ENCODE data around the gene GLIS1.

The GLIS1 gene

GRCh38 chr1:53520481-53520880 is 218.5 kb downstream of the GLIS1 start:
- ATAC-seq = no peak

- no peak for ATAC-seq
Measured at GRCh38 chr1:53519421-53519820, 219.5 kb downstream of the GLIS1 start.

DNA sequence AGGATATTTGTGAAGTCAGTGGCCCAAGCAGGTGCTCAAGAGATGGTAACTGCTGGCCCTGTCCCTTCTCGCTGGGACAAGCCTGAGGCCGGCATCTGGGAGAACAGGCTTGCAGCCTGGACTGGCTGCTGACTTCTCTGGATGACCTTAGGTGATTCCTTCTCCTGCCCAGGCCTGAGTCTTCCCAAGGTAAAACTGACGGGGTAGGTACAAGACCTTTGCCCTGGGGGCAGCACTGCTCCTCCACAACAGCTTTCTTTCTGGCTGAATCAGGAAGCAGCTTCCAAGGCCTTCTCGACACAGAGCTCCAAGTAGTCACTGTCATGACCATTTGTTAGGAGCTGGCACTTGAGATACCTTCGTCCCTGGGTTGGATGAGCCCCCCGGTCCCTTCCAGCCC is 220.2 kb downstream of the GLIS1 start:
- no peak for ATAC-seq

DNA sequence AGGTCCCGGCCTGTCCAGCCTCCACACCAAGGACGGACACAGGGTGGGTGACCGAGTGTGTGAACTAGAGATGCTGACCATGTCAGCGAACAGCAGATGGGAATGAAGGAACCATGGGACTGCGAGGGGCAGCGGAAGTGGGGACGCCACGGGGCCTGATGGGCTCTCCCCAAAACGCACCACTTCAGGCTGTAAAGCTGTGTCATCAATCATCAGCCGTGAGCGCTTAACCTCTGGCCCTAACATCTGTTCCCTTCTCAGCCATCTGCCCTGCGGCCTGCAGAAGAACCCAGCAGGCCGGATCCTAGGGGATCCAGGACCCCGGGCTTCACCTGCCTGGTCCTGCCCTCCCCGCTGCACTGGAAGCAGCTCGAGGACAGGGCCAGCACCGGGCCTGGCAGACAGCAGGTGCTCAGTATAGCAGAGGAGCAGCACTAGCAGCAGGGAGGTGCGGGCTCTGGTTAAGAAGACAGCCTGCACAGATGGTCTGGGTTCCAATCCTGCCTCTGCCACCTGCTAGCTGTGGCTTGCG is 221.1 kb downstream of the GLIS1 start:
- ATAC-seq = no peak

DNA sequence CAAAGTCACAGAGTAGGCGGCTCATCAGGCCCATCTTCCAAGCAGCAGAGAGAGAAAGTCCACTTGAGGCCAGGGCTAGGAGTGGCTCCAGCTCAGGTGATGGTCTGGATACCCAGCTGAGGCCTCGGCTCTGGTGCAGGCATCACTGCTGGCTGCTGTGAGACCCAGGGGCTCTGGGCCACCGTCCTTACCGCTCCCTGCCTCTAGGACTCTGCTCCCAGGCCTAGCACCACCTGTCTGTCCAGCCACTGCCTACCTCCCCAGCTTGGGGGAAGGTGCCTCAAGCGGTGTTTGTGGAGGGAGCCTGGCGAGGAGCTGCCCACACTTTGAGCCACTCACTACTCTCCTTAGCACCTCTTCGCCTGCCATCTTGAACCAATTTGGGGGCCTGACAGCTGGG is 221.9 kb downstream of the GLIS1 start:
- ATAC-seq = no peak

GRCh38 chr1:53516181-53516580 is 222.8 kb downstream of the GLIS1 start:
- no peak for ATAC-seq

DNA sequence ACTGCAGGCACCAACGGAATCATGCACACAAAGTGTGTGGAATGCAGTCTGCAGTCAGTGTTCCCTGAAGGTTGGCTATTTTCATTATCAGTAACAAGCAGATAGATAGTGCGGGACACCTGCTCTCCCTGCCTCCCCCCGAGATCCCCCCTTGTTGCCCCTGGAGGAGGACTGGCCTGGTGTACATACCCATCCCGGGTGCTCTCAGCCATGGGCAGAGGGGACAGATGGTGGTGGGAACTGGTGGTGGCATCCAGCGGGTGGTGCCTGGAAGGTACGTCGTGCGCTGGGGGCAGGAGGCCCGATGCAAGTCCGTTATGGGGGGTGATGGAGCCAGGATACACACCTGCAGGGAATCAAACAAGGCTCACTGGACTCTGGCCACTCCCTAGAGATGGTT is 224.5 kb downstream of the GLIS1 start:
- no peak for ATAC-seq

DNA sequence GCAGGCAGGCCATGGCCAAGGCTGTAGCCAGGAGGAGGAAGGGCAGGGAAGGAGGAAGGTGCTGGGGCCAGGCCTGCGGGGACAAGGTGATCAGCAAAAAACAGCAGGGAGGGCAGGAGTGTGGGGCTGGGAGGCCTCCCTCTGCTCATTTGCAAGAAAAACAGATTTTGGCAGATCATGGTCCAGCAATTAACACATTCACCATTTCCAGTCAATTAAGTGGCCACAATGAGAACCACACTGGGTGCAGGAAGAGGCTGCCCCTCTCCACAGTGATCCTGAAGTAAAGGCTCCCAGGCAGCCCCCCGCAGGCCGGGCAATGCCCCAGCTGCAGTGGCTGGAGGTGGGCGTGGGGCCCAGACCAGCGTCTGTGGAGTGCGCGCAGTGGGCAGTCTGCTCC is 225.1 kb downstream of the GLIS1 start:
- ATAC-seq = no peak

DNA sequence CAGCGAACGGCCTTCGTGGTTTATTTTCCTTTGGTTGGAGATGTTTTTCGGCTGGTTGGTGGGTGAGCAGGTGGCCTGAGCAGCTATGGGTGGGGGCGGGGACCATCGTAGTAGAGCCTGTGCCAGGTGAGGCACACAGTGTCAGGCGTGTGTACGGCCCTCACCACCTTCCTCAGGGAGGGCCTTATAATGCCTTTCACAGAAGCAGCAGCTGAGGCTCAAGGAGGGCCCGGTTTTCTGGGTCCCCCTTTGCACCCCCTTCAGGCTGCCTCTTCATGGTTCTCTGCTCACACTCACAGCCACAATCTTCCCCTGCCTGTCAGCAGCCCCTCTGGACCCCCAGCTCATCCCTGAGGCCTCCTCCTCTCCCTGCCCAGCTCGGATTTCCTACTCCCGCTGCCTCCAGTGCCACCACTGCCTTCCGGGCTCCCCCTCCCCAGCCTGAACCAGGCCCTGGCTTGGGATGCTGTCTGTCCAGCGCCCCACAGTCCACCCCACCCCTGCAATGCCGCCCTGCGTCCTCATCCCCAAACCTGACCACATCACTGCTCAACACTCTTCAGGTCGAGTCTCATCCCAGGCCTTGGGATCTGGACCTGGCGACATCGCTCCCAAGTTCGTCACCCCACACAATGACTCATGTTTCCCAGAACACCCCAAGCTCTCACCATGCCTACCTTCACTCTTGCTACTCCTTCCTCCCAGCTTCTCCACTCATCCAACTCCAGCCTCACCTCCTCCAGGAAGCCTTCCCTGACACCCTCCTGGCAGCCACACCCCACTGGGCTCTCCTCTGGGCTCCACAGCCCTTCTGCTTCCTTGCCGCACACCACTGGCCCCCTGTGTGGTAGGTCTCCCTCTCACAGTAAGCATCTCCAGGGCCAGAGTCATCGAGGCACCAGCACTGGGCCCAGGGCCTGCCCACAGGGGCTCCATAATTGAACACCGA is 225.9 kb downstream of the GLIS1 start:
- ATAC-seq = no peak

GRCh38 chr1:53511933-53512806 is 226.8 kb downstream of the GLIS1 start:
- no peak for ATAC-seq

DNA sequence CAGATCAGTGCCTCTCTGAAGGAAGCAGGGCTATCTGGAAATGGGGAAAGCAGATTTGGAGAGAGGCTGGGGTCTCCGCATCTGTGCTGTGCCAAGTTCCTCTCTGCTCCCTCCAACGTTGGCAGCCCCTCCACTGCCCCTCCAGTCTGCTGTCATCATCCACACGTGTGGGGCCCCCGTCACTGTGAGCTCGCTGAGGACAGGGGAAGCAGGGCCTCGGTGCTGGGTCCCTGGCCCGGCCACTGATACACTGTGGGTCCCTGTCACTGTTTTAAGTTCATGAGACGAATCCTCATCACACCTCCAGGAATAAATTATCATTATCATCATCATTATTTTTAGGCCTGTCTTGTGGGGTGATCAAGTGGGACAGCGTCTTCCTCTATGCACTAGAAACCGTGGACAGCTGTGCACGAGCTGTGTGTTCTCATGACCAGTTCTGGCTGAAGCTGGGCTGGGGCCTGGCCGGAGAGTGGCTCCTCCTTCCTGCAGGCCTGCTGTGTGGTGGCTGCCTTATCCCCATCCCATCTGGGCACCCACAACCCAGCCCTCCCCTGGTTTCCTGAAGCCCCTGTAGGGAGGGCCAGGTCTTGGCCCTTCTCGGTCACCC is 227.5 kb downstream of the GLIS1 start:
- ATAC-seq = no peak

DNA sequence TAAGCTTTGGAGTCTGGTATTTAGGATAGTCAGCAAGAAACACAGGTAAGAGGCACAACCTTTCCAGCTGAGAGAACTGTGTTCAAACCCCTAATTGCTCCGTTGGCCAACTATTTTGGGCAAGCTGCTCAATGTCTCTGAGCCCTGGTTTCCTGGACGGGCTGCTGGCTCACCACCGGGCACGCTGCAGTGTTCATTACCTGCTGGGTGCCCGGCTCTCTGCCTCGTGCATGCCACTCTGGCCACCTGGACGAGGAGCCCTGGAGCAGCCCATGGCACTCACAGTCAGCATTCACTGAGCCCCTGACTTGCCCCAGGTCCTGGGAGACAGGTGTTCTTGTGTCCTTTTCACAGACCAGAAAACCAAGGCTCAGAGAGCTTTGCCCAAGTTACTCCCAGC is 228.7 kb downstream of the GLIS1 start:
- ATAC-seq = no peak

- no peak for ATAC-seq
Measured at GRCh38 chr1:53509775-53510174, 229.2 kb downstream of the GLIS1 start.

- ATAC-seq = no peak
Measured at GRCh38 chr1:53508991-53509666, 229.8 kb downstream of the GLIS1 start.

- ATAC-seq = no peak
Measured at GRCh38 chr1:53508056-53508990, 230.6 kb downstream of the GLIS1 start.

GRCh38 chr1:53507116-53507820 is 231.7 kb downstream of the GLIS1 start:
- no peak for ATAC-seq

DNA sequence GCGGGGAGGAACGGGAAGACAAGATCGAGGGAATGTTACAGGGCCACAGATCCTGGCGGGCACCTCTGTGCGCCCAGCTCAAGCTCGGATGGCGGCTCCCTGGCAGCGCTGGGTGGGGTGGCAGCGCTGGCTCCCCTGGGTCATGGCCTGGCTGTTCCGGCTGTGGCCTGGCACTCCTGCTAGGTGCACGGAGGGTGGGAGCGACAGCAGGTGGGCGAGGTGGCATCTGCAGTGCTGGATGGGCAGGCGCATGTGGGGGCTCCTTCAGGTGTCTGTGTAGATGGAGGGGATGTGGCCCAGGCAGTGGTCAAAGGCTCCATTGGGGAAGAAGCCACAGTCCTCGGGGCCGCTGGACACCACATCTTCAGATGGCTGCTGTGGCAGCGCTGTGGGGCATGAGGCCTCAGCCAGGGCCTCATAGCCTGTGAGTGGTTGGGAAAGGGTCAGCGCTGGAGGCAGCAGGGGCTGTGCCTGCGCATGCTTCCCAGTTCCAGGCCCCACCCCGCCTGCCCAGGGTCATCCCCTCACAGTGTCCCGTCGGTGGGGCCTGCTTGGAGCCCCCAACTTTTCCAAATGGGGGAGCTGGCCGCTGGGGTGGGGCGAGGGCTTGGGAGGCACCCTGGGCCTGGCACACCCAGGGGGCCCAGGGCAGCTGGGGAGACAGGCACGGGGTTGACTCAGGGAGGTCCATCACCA is 232.5 kb downstream of the GLIS1 start:
- no peak for ATAC-seq

DNA sequence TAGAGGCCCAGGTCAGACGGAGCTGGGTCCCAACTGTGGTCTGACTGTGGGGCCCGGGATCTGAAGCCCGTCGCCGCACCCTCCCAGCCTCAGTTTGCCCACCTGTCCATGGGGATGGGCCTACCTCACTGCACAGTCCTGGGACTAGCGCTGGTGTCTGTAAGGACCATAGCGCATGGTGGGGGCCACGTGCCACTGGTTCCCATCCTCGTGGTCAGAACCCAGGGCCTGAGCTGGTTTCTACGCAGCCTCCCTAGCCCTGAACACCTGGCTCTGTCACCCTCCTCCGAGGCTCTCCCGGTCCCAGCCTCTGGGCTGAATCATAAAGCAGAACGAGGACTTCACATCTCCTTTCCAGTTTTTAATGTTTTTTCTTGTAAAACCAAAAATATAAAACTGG is 233.1 kb downstream of the GLIS1 start:
- ATAC-seq = no peak

- ATAC-seq = no peak
Measured at GRCh38 chr1:53505401-53505800, 233.6 kb downstream of the GLIS1 start.

DNA sequence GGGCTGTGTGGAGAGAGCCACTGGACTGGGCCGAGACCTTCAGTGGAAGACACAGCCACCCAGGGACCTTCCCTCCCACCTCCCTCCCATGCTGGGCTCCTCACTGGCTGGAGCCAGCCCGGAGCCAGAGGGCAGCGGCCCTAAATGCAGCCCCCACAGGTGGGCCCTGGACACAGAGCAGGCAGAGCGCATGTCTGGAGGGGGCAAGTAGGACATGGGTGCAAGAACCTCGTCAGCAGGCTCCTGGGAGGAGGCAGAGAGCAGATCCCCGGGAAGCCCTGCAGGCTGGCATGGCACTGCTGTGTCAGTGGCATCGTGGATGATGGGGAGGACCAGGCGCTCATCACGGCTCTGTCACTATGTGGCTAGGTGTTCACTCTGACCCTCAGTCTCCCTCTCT is 234.1 kb downstream of the GLIS1 start:
- no peak for ATAC-seq
